HuH-7 (cell line): ENCODE results near the gene ADM5.

Source experiments
- DNase-seq: peaks from one replicate; pipeline ENCODE4 v3.0.0; 2011; ENCODE audit warnings: low spot score

The ADM5 gene

GRCh38 chr19:49658566-49659442, 30.6 kb upstream of the ADM5 start:
- DNase-seq = no peak

- DNase-seq = no peak
Observed at GRCh38 chr19:49660338-49660961, 28.9 kb upstream of the ADM5 start.

- DNase-seq = no peak
Observed at GRCh38 chr19:49662011-49662410, 27.4 kb upstream of the ADM5 start.

- DNase-seq = no peak
Observed at GRCh38 chr19:49663224-49663623, 26.2 kb upstream of the ADM5 start.

GRCh38 chr19:49664171-49665035, 25.0 kb upstream of the ADM5 start:
- DNase-seq = peak; percentile 94

GRCh38 chr19:49665036-49665350, 24.4 kb upstream of the ADM5 start:
- no peak for DNase-seq

- DNase-seq = peak; percentile 94
Observed at GRCh38 chr19:49665351-49666119, 23.9 kb upstream of the ADM5 start, which contains the start of the genes BCL2L12 and IRF3. Gene BCL2L12 (plus strand): TSS chr19:49665933. CDS start chr19:49666693, 760 bp downstream. Gene IRF3 (minus strand): TSS chr19:49665857. CDS start chr19:49664838, 1,019 bp downstream.

- no peak for DNase-seq
Observed at GRCh38 chr19:49666120-49666444, 23.3 kb upstream of the ADM5 start.

GRCh38 chr19:49667473-49667872, 21.9 kb upstream of the ADM5 start:
- DNase-seq = no peak

- no peak for DNase-seq
Observed at GRCh38 chr19:49669516-49669915, 19.9 kb upstream of the ADM5 start.

GRCh38 chr19:49672131-49672919, 17.1 kb upstream of the ADM5 start:
- peak; percentile 96 for DNase-seq

- peak; percentile 76 for DNase-seq
Observed at GRCh38 chr19:49676136-49676783, 13.1 kb upstream of the ADM5 start.

GRCh38 chr19:49676784-49677230, 12.6 kb upstream of the ADM5 start:
- DNase-seq = peak; percentile 98

- DNase-seq = no peak
Observed at GRCh38 chr19:49677231-49677900, 12.0 kb upstream of the ADM5 start, which contains the start of gene PRMT1. Gene PRMT1 (plus strand): TSS chr19:49677271. CDS start chr19:49677281, 10 bp downstream.

GRCh38 chr19:49677901-49678674, 11.3 kb upstream of the ADM5 start:
- DNase-seq = peak; percentile 78

GRCh38 chr19:49678985-49679770, 10.2 kb upstream of the ADM5 start:
- DNase-seq = no peak

- DNase-seq = no peak
Observed at GRCh38 chr19:49679771-49680413, 9.5 kb upstream of the ADM5 start.
